SH-SY5Y (cell line): Measurements from ENCODE around the gene MPPED1.

Experiments used
- GATA2 ChIP-seq: IDR thresholded peaks from 2 replicates; pipeline ENCODE4 v1.6.1; 2011; ENCODE audit warnings: mild to moderate bottlenecking, low read depth, low read length
- GATA3 ChIP-seq: IDR thresholded peaks from 2 replicates; pipeline ENCODE4 v1.6.1; 2011; ENCODE audit warnings: low read depth, mild to moderate bottlenecking, low read length, moderate library complexity

DNA sequence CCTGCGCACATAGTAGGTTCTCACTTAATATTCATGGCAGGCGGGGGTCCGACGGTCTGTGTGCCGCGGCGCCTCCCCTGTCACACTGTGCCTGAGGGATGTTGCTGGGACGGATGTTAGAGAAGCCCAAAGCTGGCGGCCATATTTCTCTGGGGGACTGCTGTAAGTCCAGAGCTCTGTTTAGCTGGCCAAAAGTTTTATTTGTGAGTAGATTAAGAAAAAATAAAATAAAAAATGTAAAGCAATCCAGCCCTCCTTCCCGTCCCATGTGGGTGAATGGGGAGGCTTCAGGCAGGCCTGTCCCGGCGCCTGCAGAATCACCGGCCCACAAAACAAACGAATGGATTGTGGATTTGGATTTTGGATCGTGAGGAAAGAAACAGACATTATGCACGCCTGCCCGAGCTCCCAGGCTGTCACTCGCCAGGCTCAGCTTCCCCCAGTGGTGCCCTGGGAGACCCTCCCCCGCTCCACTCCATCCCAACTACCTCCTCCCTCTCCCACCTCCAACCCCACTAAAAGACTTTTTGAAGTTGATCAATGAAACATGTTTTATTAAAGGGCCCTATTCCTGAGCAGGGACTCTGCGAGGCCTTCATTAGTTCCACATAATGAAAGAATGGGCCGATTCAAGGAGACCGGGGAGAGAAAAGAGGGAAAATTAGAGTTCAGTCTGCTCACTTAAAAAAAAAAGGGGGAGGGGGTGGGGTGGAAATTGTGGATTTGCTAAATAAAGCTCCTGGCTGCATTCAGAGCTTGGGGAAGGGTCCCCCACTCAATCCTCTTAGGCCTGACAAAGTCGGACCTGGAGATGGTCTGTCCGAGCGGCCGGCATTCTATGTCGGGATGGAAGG is 48.3 kb upstream of the MPPED1 start:
- TF ChIP-seq GATA2 (no peak), GATA3 (no peak)
